Kidney epithelial cell (primary cell): ENCODE results near the gene PPP1R12B. TPM values are rescaled to one million over a fixed set of nuclear protein-coding genes. Genes with fewer than 3 reads are reported as not detected.
"Not testable (repeated sequence)": the region's sequence is repeated elsewhere in the genome, so short reads cannot be mapped to it uniquely, and the experiment has no call there.

ENCODE experiments used
- DNase-seq: peaks from one replicate; pipeline ENCODE4 v3.0.0-alpha.2; 2010; ENCODE audit warnings: low read depth
- H3K27me3 ChIP-seq: 2 replicates; pipeline ENCODE4 v1.6.0; 2011; ENCODE audit warnings: low read length; ENCODE audit not compliant: control insufficient read depth, insufficient read depth
- H3K36me3 ChIP-seq: 2 replicates; pipeline ENCODE4 v1.5.1; 2011; ENCODE audit warnings: low read length; ENCODE audit not compliant: control insufficient read depth, insufficient read depth
- H3K4me3 ChIP-seq: 2 replicates; pipeline ENCODE4 v1.5.1; 2011; ENCODE audit warnings: low read depth, mild to moderate bottlenecking, control low read depth, low read length
- CTCF ChIP-seq: IDR thresholded peaks from 2 replicates; pipeline ENCODE4 v1.5.1; 2011; ENCODE audit warnings: mild to moderate bottlenecking, moderate library complexity, low read length, control low read depth, inconsistent platforms; ENCODE audit not compliant: insufficient read depth, poor library complexity, severe bottlenecking
- total RNA-seq: library from RNA; depleted of rRNA; stranded (reverse); fragments of >200 nt; gene quantifications from 2 replicates; pipeline ENCODE4 v1.2.3, GENCODE V29; 2015

Gene PPP1R12B
- total RNA-seq, 1 donor from 2014 or later = 6.8 TPM

- Histone ChIP-seq H3K36me3 (no peaks in the 10 kb centered on the region), H3K27me3 (no peaks in the 10 kb centered on the region), H3K4me3 (no peak overlapping the region)
- no peak for TF ChIP-seq CTCF
- no peak for DNase-seq
Measured at GRCh38 chr1:202619505-202619904, 271.0 kb downstream of the PPP1R12B start.

DNA sequence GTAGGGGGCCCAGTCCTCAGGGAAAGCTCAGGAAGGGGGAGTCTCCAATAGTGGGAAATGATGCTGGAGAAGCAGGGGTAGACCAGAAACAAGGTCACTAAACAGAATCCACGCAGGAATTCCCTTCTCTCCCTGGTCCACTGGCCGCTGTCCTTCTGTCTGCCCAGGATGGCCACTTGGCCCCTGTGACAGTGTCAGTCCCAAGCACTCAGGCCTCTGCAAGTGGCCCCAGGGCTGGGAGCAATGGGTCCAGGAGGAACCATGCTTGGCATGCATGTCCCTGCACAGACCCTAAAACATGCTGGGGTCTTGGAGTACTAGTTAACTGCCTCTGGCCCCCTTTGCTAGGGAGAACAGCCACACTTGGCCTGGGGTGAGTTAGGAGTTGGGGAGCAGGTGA, 271.5 kb downstream of the PPP1R12B start:
- H3K36me3 ChIP-seq, DNase-seq, H3K4me3 ChIP-seq, H3K27me3 ChIP-seq: not testable (repeated sequence)

DNA sequence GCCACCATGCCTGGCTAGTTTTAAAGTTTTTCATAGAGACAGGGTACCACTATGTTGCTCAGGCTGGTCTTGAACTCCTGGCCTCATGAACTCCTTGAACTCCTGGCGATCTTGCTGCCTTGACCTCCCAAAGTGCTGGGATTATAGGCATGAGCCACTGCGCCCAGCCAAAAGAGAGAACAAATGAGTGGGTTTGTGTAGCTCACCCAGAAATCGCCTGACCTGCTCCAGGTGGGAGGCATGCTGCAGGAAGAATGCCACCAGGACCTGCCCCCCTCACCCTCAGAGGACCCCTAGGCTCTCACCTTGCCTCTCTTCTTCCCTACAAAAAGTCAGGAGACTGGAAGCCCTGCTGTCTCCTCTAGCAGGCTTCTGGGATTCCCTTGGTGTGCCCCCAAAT, 272.9 kb downstream of the PPP1R12B start:
- TF ChIP-seq CTCF = no peak
- no peaks in the 10 kb centered on the region for H3K36me3 ChIP-seq
- DNase-seq = no peak
- H3K27me3 ChIP-seq = peaks cover 3% of the 10 kb centered on the region
- no peak overlapping the region for H3K4me3 ChIP-seq

- H3K4me3 ChIP-seq = no peak overlapping the region
- H3K27me3 ChIP-seq = peaks cover 4% of the 10 kb centered on the region
- no peak for DNase-seq
- no peak for TF ChIP-seq CTCF
- no peaks in the 10 kb centered on the region for H3K36me3 ChIP-seq
Measured at GRCh38 chr1:202622388-202622787, 273.9 kb downstream of the PPP1R12B start.

DNA sequence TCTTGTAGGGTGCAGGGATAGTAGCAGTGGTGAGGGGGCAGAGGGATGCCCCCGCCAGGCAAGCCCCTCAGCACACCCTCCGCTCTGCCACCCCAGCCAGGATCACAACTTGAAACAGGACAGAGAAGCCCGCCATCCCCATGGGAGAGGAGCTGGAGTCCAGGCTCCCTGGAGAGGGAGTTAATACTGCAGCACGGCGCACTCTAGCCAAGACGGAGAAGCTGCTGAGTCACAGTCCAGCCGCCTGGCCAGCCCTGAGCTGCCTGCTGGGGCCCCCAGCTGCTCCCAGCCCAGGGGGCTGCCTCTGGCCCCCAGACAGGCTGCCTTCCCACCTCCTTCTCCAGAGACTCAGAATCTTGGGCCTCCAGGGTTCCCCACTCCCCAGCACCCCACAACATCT, 274.6 kb downstream of the PPP1R12B start:
- no peaks in the 10 kb centered on the region for H3K36me3 ChIP-seq
- DNase-seq = no peak
- TF ChIP-seq CTCF = no peak
- H3K4me3 ChIP-seq = no peak overlapping the region
- peaks cover 6% of the 10 kb centered on the region for H3K27me3 ChIP-seq

GRCh38 chr1:202623476-202623875, 275.0 kb downstream of the PPP1R12B start:
- H3K27me3 ChIP-seq, H3K4me3 ChIP-seq, H3K36me3 ChIP-seq, DNase-seq: not testable (repeated sequence)

- Histone ChIP-seq H3K36me3 (no peaks in the 10 kb centered on the region), H3K27me3 (peaks cover 8% of the 10 kb centered on the region), H3K4me3 (no peak overlapping the region)
- no peak for DNase-seq
- no peak for TF ChIP-seq CTCF
Measured at GRCh38 chr1:202624088-202624780, 275.7 kb downstream of the PPP1R12B start.
